CD4-positive, alpha-beta T cell treated with Interleukin-15 for 4 hours (primary cell): Measurements from ENCODE around the gene NACA.

Experiments
- DNase-seq: peaks from one replicate; pipeline ENCODE4 v3.0.0-alpha.2; 2020; ENCODE audit warnings: low spot score

NACA gene

DNA sequence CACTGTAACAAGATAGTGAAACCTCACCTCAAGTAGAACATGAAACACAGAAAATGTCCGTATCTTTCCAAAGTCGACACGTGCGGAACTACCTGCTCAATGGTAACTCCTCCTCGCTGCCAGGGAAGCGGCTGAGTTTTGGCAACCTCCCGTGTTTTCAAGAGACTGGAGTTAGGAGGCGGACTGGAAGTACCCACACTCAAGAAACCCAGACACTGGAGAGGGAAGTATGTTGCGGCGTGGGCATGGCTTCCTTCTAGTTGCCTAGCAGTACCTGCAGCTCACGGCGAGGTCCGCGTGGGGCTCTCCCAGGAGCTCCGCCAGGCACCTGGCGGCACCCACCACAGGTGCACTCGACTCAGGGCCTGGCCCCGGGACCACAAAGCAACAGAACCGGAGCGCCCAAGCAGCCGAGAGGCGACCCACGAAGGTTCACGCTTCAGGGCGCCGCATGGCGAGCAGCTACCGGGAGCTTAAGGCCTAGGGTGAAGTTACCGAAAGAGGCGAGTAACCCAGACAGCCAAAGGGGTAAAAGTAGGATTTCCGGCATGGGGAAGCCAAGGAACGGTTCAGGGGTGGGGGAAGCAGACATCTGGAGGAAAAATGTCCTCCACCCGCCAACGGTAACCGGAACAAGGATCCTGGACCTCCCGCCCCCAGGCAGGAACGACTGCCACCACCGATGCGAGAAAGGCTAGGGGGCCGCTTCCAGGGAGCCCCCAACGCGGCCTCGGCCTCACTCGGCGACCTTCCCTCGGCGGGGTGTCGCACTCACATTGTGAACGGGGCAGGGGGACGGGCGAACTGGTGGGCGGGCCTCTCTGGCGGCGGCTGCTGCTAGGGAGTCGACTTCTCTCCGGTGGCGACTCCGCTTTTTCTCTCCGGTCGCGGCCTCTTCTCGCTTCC lies 37.6 kb downstream of the NACA start:
- peak; percentile 48 for DNase-seq

- DNase-seq = no peak
These were observed 40.2 kb downstream of the NACA start for GRCh38 chr12:56684745-56685359.

- DNase-seq = no peak
These were observed 42.8 kb downstream of the NACA start for GRCh38 chr12:56682323-56682722.

DNA sequence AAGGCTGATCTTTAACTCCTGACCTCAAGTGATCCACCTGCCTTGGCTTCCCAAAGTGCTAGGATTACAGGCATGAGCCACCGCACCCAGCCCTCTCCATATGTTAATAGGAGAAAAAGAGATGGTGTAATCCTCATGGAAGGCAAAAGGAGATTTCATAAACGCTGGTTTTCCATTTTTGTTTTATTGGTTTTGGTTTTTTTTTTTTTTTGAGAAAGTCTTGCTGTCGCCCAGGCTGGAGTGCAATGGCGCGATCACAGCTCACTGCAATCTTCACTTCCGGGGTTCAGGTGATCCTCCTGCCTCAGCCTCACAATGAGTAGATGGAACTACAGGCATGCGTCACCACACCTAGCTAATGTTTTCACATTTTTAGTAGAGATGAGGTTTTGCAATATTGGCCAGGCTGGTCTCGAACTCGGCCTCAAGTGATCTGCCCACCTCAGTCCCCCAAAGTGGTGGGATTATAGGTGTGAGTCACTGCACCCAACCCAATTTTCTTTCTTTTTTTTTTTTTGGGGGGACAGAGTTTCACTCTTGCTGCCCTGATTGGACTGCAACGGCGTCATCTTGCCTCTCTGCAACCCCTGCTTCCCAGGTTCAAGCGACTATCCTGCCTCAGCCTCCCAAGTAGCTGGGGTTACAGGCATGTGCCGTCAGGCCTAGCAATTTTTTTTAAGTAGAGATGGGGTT lies 45.1 kb downstream of the NACA start:
- DNase-seq = no peak

DNA sequence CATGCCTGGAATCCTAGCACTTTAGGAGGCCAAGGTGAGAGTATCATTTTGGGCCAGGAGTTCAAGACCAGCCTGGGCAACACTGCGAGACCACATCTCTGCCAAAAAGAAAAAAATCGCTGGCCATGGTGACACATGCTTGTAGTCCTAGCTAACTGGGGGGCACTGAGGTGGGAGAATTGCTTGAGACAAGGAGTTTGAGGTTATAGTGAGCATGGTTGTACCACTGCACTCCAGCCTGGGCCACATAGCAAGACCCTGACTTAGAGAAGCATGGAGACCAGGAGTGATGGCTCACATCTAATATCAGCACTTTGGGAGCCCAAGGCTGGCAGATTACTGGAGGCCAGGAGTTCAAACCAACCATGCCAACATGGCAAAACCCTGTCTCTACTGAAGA lies 46.2 kb downstream of the NACA start:
- DNase-seq = no peak

- DNase-seq = no peak
These were observed 47.4 kb downstream of the NACA start for GRCh38 chr12:56677680-56678079.

DNA sequence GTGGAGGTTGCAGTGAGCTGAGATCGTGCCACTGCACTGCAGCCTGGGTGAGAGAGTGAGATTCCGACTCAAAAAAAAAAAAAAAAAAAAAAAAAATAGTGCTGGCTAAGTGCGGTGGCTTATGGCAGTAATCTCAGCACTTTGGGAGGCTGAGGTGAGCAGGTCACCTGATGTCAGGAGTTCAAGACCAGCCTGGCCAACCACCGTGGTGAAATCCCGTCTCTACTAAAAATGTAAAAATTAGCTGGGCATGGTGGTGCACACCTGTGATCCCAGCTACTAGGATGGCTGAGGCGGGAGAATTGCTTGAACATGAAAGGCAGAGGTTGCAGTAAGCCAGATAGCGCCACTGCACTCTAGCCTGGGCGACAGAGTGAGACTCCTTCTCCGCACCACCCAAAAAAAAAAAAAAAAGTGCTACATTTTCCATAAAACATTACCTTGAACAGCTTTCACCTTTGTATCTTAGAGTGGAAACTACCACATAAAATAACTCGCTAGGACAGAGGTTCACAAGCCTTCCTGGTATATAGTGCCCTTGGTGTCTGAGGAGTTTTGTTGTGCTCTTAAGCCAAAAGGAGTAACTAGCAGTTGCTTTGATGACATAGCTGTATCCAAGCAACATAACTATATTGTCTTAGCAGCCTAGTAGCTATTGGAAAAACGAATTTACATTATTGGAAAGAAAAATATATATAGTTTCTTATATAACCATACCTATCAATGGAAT lies 48.1 kb downstream of the NACA start:
- DNase-seq = no peak

- DNase-seq = no peak
These were observed 53.5 kb downstream of the NACA start for GRCh38 chr12:56671608-56672007.

DNA sequence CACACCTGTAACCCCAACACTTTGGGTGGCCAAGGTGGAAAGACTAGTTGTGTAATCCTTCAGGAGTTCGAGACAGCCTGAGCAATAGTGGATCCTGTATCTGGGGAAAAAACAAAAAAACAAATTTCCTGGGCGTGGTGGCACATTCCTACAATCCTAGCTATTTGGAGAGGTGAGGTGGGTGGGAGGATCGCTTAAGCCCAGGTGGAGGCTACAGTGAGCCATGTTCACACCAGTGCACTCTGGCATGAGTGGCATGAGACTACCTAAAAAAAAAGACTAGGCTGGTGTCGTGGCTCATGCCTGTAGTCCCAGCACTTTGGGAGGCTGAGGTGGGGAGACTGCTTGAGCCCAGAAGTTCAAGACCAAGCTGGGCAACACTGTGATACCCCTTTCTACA lies 54.3 kb downstream of the NACA start:
- DNase-seq = no peak

DNA sequence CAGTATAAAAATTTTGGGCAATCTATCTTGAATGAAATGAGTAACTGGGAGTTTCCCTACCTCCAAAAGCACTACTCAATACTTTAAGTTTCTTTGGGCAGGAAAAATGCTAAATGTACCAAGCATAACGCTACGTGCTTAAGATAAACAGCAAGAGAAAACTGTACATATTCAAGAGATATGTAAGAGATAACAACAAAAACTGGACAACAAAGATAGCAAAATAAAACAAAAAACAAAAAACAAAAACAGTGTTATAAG lies 57.0 kb downstream of the NACA start:
- no peak for DNase-seq
